Hepatocyte (in vitro differentiated cells): ENCODE data around the gene SGF29.

Experiments
- CTCF ChIP-seq: fragments of 200-600 bp; sonication (generic); IDR thresholded peaks from 2 replicates; pipeline ENCODE4 v1.5.1; 2016; ENCODE audit warnings: antibody characterized with exemption, mild to moderate bottlenecking; ENCODE audit not compliant: poor library complexity
- EZH2 ChIP-seq: fragments of 200-600 bp; sonication (generic); IDR thresholded peaks from 2 replicates; pipeline ENCODE4 v1.6.1; 2016; ENCODE audit warnings: antibody characterized with exemption, mild to moderate bottlenecking, borderline replicate concordance
- EZH2phosphoT487 ChIP-seq: fragments of 200-600 bp; sonication (generic); IDR thresholded peaks from one replicate; pipeline ENCODE4 v1.6.1; 2018; ENCODE audit warnings: antibody characterized with exemption, mild to moderate bottlenecking, low read depth, moderate library complexity; ENCODE audit not compliant: unreplicated experiment, severe bottlenecking

GRCh38 chr16:28544998-28545397 lies 8.7 kb upstream of the SGF29 start:
- TF ChIP-seq CTCF: no peak
- no peak for TF ChIP-seq EZH2
- TF ChIP-seq EZH2phosphoT487: no peak
